Ovary (tissue), 9 donors: ENCODE results near the gene DACH1. TPM values are rescaled to one million over a fixed set of nuclear protein-coding genes. Genes with fewer than 3 reads are reported as not detected.
"Not testable (repeated sequence)": the region's sequence is repeated elsewhere in the genome, so short reads cannot be mapped to it uniquely, and the experiment has no call there.

Experiments
- DNase-seq, 5 donors: peaks; one replicate each; pipeline ENCODE4 v3.0.0-alpha.2; 2019 to 2020
- H3K27ac ChIP-seq, 2 donors: fragments of 200-600 bp; one replicate each; pipeline versions ENCODE4 v1.5.1 to v1.8.0; 2019 to 2022
- H3K27me3 ChIP-seq: fragments of 200-600 bp; one replicate; pipeline ENCODE4 v1.8.0; 2022
- H3K36me3 ChIP-seq: fragments of 200-600 bp; sonication (generic); one replicate; pipeline ENCODE4 v1.5.1; 2019
- H3K4me1 ChIP-seq: one replicate; pipeline ENCODE4 v1.8.1; 2013; ENCODE audit warnings: mild to moderate bottlenecking, moderate library complexity; ENCODE audit not compliant: insufficient read depth
- H3K4me3 ChIP-seq: fragments of 200-600 bp; sonication (generic); one replicate; pipeline ENCODE4 v1.5.1; 2017
- H3K9me3 ChIP-seq, 2 donors: fragments of 200-600 bp in 1 of 2; sonication (generic) in 1 of 2; one replicate each; pipeline versions ENCODE4 v1.5.1 to v1.8.1; 2013 to 2019; ENCODE audit warnings: mild to moderate bottlenecking in 1 of 2, moderate library complexity in 1 of 2
- EP300 ChIP-seq: sonication (generic); formaldehyde crosslinking; IDR thresholded peaks from one replicate; pipeline ENCODE4 v1.6.1; 2017; ENCODE audit warnings: antibody characterized with exemption
- POLR2A ChIP-seq: fragments of 450-650 bp; IDR thresholded peaks from one replicate; pipeline ENCODE4 v1.6.1; 2017; ENCODE audit warnings: antibody characterized with exemption, mild to moderate bottlenecking, moderate library complexity
- WGBS, 3 donors: extraction: QIAGEN DNeasy Blood & Tissue Kit in 1 of 3; methylation state at CpG; one replicate each; pipeline versions ENCODE4 v1.1.5 to v1.1.7; 2013 to 2017; 5-methylcytosine and 5-hydroxymethylcytosine counted together
- intact Hi-C, 4 donors: fragments of 100-400 bp; cut with DNase I; formaldehyde crosslinking; loops; one replicate each; pipeline versions ENCODE4 v1.11.0 to v1.15.1; 2022 to 2023
- polyA plus RNA-seq, 2 donors: library from polyadenylated mRNA; stranded (reverse); fragments of 200-250 nt in 1 of 2; fragments of 350-450 nt in 1 of 2; fragmentation: Illumina TruSeq in 1 of 2; extraction: RNeasy Lipid Tissue Mini Kit (QIAGEN cat#74804) in 1 of 2; gene quantifications; one replicate each; pipeline ENCODE4 v1.2.3, GENCODE V29; 2013 to 2014
- total RNA-seq, 7 donors: library from RNA; depleted of rRNA in 2 of 7; stranded (reverse); fragments of >200 nt in 2 of 7; fragmentation: NEBNext Ultra II Directional in 3 of 7; extraction: Animal tissue kit (Norgen Biotek cat#: 25700) in 3 of 7; gene quantifications; one replicate each; pipeline versions ENCODE4 v1.1.0 to v1.2.4, GENCODE V29; 2016 to 2023
- TF ChIP-seq, protein P1 (sequence below), 3 donors: fragments of 450-650 bp in 2 of 3; fragments of 200-600 bp in 1 of 3; IDR thresholded peaks; one replicate each; pipeline versions ENCODE4 v1.5.1 to v1.8.0; 2016 to 2022; ENCODE audit warnings: antibody characterized with exemption in 3 of 3, mild to moderate bottlenecking in 1 of 3
- donor health status: DM: no; HTN: no; CAD: no; lungs with moderate emphysema.
- donor health status: DM: no; HTN: no; CAD: no.
- donor health status: Bipolar disorder and iron deficiency.
- donor health status: DM: yes; HTN: yes; CAD: no.
- donor health status: DM: no; HTN: no; CAD: no.
- donor health status: DM: yes; HTN: yes; CAD: no.

The DACH1 gene
- total and polyA plus RNA-seq, 9 donors, result 0.91 to 3.2 (median 1.7) TPM

DNA sequence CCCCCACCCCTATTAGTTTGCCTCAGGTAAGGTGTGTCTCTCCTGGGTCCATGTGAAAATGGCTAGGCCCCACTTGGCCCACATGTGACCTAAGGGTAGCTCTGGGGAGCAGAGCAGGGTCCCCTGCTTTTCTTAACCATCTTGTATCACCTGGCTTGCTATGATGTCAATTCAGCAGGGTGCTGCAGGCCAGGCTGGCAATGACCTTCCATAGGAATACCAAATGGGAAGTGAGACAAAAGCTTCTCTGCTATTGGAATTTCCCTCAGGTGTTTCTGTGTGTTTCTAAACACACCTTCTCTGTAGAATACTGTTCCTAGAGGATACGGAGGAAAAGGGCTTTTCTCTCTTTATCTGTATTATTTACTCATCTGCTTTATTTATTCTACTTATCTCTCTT lies 35.7 kb upstream of the DACH1 start:
- Histone ChIP-seq H3K4me1 (no peaks in the 10 kb centered on the region), H3K27me3 (no peaks in the 10 kb centered on the region), H3K27ac (no peak overlapping the region), H3K36me3 (no peaks in the 10 kb centered on the region), H3K9me3 (no peaks in the 10 kb centered on the region), H3K4me3 (no peak overlapping the region)
- TF ChIP-seq, protein P1, sequence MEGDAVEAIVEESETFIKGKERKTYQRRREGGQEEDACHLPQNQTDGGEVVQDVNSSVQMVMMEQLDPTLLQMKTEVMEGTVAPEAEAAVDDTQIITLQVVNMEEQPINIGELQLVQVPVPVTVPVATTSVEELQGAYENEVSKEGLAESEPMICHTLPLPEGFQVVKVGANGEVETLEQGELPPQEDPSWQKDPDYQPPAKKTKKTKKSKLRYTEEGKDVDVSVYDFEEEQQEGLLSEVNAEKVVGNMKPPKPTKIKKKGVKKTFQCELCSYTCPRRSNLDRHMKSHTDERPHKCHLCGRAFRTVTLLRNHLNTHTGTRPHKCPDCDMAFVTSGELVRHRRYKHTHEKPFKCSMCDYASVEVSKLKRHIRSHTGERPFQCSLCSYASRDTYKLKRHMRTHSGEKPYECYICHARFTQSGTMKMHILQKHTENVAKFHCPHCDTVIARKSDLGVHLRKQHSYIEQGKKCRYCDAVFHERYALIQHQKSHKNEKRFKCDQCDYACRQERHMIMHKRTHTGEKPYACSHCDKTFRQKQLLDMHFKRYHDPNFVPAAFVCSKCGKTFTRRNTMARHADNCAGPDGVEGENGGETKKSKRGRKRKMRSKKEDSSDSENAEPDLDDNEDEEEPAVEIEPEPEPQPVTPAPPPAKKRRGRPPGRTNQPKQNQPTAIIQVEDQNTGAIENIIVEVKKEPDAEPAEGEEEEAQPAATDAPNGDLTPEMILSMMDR (IDR thresholded peaks at IDR 0.05), result no peak
- TF ChIP-seq EP300 (no peak), POLR2A (no peak)
- 83 to 92% (median 91%) methylated on average over 1 of the region's 1 CpG for WGBS, 3 donors
- intact Hi-C loops, result no loop called here
- DNase-seq, result no peak

DNA sequence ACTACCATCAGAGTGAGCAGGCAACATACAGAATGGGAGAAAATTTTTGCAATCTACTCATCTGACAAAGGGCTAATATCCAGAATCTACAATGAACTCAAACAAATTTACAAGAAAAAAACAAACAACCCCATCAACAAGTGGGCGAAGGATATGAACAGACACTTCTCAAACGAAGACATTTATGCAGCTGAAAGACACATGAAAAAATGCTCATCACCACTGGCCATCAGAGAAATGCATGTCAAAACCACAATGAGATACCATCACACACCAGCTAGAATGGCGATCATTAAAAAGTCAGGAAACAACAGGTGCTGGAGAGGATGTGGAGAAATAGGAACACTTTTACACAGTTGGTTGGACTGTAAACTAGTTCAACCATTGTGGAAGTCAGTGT lies 26.5 kb upstream of the DACH1 start:
- WGBS, 3 donors, result 92 to 93% (median 92%) methylated on average over 3 of the region's 3 CpGs
- not testable (repeated sequence) for H3K27me3 ChIP-seq

DNA sequence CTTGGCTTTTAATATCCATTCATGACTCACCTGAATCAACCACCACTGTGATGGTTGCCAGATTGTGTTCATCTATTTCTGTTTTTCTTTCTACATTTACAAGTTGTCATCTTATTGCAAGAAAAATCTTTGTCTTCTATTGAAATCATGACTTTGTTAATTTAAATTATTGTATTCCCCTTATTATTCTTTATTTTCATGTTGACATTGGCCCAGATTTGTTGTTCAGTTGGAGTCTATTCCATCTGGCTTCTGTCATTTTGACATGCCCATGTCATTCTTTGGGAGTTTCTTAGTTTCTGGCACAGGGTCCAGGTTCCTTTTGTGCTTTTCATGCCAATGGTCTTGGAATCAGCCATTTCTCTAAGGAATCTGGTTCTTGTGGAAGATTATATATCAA lies 19.9 kb upstream of the DACH1 start:
- H3K9me3 ChIP-seq, result no peaks in the 10 kb centered on the region
- no peak for DNase-seq
- no peak overlapping the region for H3K4me3 ChIP-seq
- H3K27ac ChIP-seq, result no peak overlapping the region
- no peaks in the 10 kb centered on the region for H3K27me3 ChIP-seq
- no peaks in the 10 kb centered on the region for H3K36me3 ChIP-seq
- intact Hi-C loops, result no loop called here
- no peaks in the 10 kb centered on the region for H3K4me1 ChIP-seq
- TF ChIP-seq, protein P1 (IDR thresholded peaks at IDR 0.05), result no peak

More for the DNA sequence above, 26.5 kb upstream of the DACH1 start:
- intact Hi-C loops, H3K4me3 ChIP-seq, H3K9me3 ChIP-seq, DNase-seq, H3K4me1 ChIP-seq, H3K27ac ChIP-seq, H3K36me3 ChIP-seq: not testable (repeated sequence)

DNA sequence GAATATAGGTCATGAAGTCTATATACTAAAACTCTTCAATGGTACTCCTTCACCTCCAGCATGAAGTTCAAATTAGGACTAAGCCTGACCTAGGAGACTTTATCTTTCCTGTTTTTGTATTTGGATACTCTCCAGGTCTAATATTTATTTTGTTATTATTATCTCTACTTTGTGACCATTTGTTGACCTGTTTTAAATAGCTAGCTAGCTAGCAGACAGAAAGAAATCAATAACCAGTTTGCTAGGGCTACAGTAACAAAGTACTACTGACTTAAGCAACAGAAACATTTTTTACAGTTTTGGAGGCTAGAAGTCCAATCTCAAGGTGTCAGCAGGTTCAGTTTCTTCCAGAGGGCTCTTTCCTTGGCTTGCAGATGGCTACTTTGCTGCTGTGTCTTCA lies 15.1 kb upstream of the DACH1 start:
- Histone ChIP-seq H3K27me3 (no peaks in the 10 kb centered on the region), H3K4me3 (no peak overlapping the region), H3K36me3 (no peaks in the 10 kb centered on the region), H3K9me3 (no peaks in the 10 kb centered on the region), H3K27ac (no peak overlapping the region), H3K4me1 (no peaks in the 10 kb centered on the region)
- TF ChIP-seq POLR2A, result no peak
- TF ChIP-seq, protein P1 (IDR thresholded peaks at IDR 0.05), result no peak
- TF ChIP-seq EP300, result no peak
- DNase-seq, result no peak
- intact Hi-C loops, result no loop called here

DNA sequence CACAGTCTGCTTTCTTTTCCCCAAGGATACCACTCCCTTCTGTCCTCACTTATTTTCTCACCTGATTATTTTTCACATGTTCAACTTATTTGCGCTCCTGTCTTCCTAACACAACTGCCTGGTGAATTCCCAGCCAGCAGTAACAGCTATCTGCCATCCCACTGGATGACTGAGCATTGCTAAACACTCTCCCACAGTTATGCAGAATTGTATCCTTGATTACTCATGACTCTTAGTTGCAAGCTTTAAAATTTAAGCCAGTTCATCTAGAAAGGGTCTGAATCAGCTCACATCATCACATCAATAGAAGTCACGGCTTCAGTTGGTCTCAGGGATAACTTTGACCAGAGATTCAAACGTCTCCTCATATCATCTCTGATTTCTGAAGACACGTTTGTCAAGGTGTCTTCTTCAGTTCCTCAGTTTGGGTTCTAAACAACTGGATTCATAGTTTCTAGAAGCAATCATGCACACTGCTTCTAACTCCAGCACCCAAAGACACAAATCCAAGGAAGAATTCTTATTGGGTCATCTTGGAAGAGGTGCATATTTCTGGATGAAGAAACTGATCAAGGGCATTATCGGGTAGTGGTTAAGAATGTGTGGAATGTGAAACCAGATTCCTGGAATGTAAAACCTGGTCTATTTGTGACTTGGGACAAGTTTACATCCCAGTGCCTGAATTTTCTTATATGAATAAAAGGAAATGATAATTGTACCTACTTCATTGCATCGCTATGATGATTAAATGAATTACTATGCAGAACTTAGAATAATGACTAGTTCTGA lies 13.9 kb upstream of the DACH1 start:
- WGBS, 3 donors, result 79 to 92% (median 86%) methylated on average over 6 of the region's 6 CpGs
- no peaks in the 10 kb centered on the region for H3K27me3 ChIP-seq

More for the DNA sequence above, 13.9 kb upstream of the DACH1 start:
- Histone ChIP-seq H3K27ac (no peak overlapping the region), H3K9me3 (no peaks in the 10 kb centered on the region), H3K36me3 (no peaks in the 10 kb centered on the region), H3K4me3 (no peak overlapping the region), H3K4me1 (no peaks in the 10 kb centered on the region)
- intact Hi-C loops, result no loop called here
- no peak for DNase-seq
- TF ChIP-seq, protein P1 (IDR thresholded peaks at IDR 0.05), result no peak
- TF ChIP-seq POLR2A (no peak), EP300 (no peak)
